Osteoblast (primary cell): ENCODE measurements around the gene SLC46A3. TPM values are rescaled to one million over a fixed set of nuclear protein-coding genes. Genes with fewer than 3 reads are reported as not detected.

Experiments
- DNase-seq: peaks from one replicate; pipeline ENCODE4 v3.0.0; 2011; ENCODE audit warnings: low spot score, mixed read lengths; ENCODE audit not compliant: insufficient read length; ENCODE audit errors: missing footprints
- H2AFZ ChIP-seq: 2 replicates; pipeline ENCODE4 v1.6.0; 2011; ENCODE audit warnings: mild to moderate bottlenecking, low read length
- H3K27ac ChIP-seq: 2 replicates; pipeline ENCODE4 v1.5.1; 2011; ENCODE audit warnings: mild to moderate bottlenecking, low read depth, low read length, moderate library complexity
- H3K27me3 ChIP-seq: 2 replicates; pipeline ENCODE4 v1.6.0; 2012; ENCODE audit warnings: mild to moderate bottlenecking, control low read depth, inconsistent platforms, low read length, moderate library complexity; ENCODE audit not compliant: insufficient read depth
- H3K36me3 ChIP-seq: 2 replicates; pipeline ENCODE4 v1.5.1; 2011; ENCODE audit warnings: mild to moderate bottlenecking, low read length, control low read depth, moderate library complexity; ENCODE audit not compliant: insufficient read depth
- H3K4me1 ChIP-seq: 2 replicates; pipeline ENCODE4 v1.5.1; 2011; ENCODE audit warnings: mild to moderate bottlenecking, low read length, control low read depth, moderate library complexity; ENCODE audit not compliant: insufficient read depth
- H3K4me2 ChIP-seq: 2 replicates; pipeline ENCODE4 v1.6.0; 2011; ENCODE audit warnings: mild to moderate bottlenecking, low read length; ENCODE audit not compliant: insufficient read depth
- H3K4me3 ChIP-seq: fragments of 200-600 bp; sonication (generic); 3 replicates; pipeline ENCODE4 v1.5.1; 2012; ENCODE audit warnings: mild to moderate bottlenecking, low read length, inconsistent platforms; ENCODE audit not compliant: insufficient read depth
- H3K79me2 ChIP-seq: 2 replicates; pipeline ENCODE4 v1.6.0; 2012; ENCODE audit warnings: mild to moderate bottlenecking, low read length, control low read depth, inconsistent platforms; ENCODE audit not compliant: insufficient read depth
- H3K9me3 ChIP-seq: 2 replicates; pipeline ENCODE4 v1.5.1; 2011; ENCODE audit warnings: low read depth, low read length, control low read depth
- H4K20me1 ChIP-seq: 2 replicates; pipeline ENCODE4 v1.6.0; 2012; ENCODE audit warnings: mild to moderate bottlenecking, low read length, control low read depth; ENCODE audit not compliant: insufficient read depth
- CTCF ChIP-seq: IDR thresholded peaks from 2 replicates; pipeline ENCODE4 v1.5.1; 2011; ENCODE audit warnings: mild to moderate bottlenecking, low read depth, low read length, moderate library complexity; ENCODE audit errors: extremely low read depth
- total RNA-seq: library from RNA; depleted of rRNA; stranded (reverse); fragments of >200 nt; gene quantifications from 2 replicates; pipeline ENCODE4 v1.2.3, GENCODE V29; 2012

Gene SLC46A3
- total RNA-seq, 1 donor, result 11.2 TPM

- H3K9me3 ChIP-seq, result no peaks in the 10 kb centered on the region
- no peak overlapping the region for H3K4me3 ChIP-seq
- H3K36me3 ChIP-seq, result no peaks in the 10 kb centered on the region
- no peak for DNase-seq
- H4K20me1 ChIP-seq, result no peaks in the 10 kb centered on the region
- H2AFZ ChIP-seq, result no peak overlapping the region
- H3K27ac ChIP-seq, result no peak overlapping the region
- H3K4me2 ChIP-seq, result no peak overlapping the region
- H3K4me1 ChIP-seq, result no peaks in the 10 kb centered on the region
- H3K27me3 ChIP-seq, result no peaks in the 10 kb centered on the region
- H3K79me2 ChIP-seq, result no peaks in the 10 kb centered on the region
- TF ChIP-seq CTCF, result no peak
Observed at GRCh38 chr13:28730762-28731161, 12.0 kb upstream of the SLC46A3 start.

GRCh38 chr13:28729541-28729940 is 10.8 kb upstream of the SLC46A3 start:
- Histone ChIP-seq H2AFZ (no peak overlapping the region), H3K4me3 (no peak overlapping the region), H3K4me1 (no peaks in the 10 kb centered on the region), H4K20me1 (no peaks in the 10 kb centered on the region), H3K36me3 (no peaks in the 10 kb centered on the region), H3K79me2 (no peaks in the 10 kb centered on the region), H3K4me2 (no peak overlapping the region), H3K27ac (no peak overlapping the region), H3K9me3 (no peaks in the 10 kb centered on the region), H3K27me3 (no peaks in the 10 kb centered on the region)
- DNase-seq, result no peak
- no peak for TF ChIP-seq CTCF

- Histone ChIP-seq H3K27me3 (no peaks in the 10 kb centered on the region), H3K36me3 (no peaks in the 10 kb centered on the region), H3K79me2 (no peaks in the 10 kb centered on the region), H3K4me3 (no peak overlapping the region), H4K20me1 (no peaks in the 10 kb centered on the region), H3K27ac (no peak overlapping the region), H2AFZ (no peak overlapping the region), H3K4me2 (no peak overlapping the region), H3K4me1 (no peaks in the 10 kb centered on the region), H3K9me3 (no peaks in the 10 kb centered on the region)
- no peak for TF ChIP-seq CTCF
- DNase-seq, result no peak
Observed at GRCh38 chr13:28728642-28729041, 9.9 kb upstream of the SLC46A3 start.

- no peak overlapping the region for H3K4me3 ChIP-seq
Observed at GRCh38 chr13:28725046-28725610, 6.4 kb upstream of the SLC46A3 start.

More at GRCh38 chr13:28725046-28725610, 6.4 kb upstream of the SLC46A3 start:
- Histone ChIP-seq H3K27ac (no peak overlapping the region), H3K4me2 (no peak overlapping the region), H3K27me3 (no peaks in the 10 kb centered on the region), H3K4me1 (peaks cover under 1% of the 10 kb centered on the region), H4K20me1 (no peaks in the 10 kb centered on the region), H3K79me2 (no peaks in the 10 kb centered on the region), H3K9me3 (no peaks in the 10 kb centered on the region), H3K36me3 (no peaks in the 10 kb centered on the region), H2AFZ (no peak overlapping the region)
- DNase-seq, result no peak
- TF ChIP-seq CTCF, result no peak
